Endothelial cell of umbilical vein (primary cell): Measurements from ENCODE around the gene EYS.

ENCODE experiments used
- CTCF ChIP-seq, 2 donors: IDR thresholded peaks; 1 replicate in 1 of 2; 2 replicates in 1 of 2; pipeline ENCODE4 v1.5.1; 2011; ENCODE audit warnings: low read length in 2 of 2, mild to moderate bottlenecking in 2 of 2, moderate library complexity in 2 of 2, control low read depth in 1 of 2, inconsistent platforms in 1 of 2, low read depth in 1 of 2; ENCODE audit not compliant: insufficient read depth in 1 of 2; ENCODE audit errors: extremely low read depth in 1 of 2
- EZH2 ChIP-seq: IDR thresholded peaks from 2 replicates; pipeline ENCODE4 v1.6.1; 2012; ENCODE audit warnings: borderline replicate concordance, low read depth, mild to moderate bottlenecking, moderate library complexity, low read length, inconsistent platforms; ENCODE audit not compliant: severe bottlenecking
- FOS ChIP-seq: IDR thresholded peaks from 2 replicates; pipeline ENCODE4 v1.6.1; 2011; ENCODE audit warnings: mild to moderate bottlenecking, low read length, moderate library complexity, borderline replicate concordance; ENCODE audit not compliant: insufficient read depth
- GATA2 ChIP-seq: IDR thresholded peaks from 2 replicates; pipeline ENCODE4 v1.7.0; 2011; ENCODE audit warnings: low read depth, mild to moderate bottlenecking, moderate library complexity, mixed read lengths, low read length; ENCODE audit not compliant: insufficient read length, insufficient read depth
- MAX ChIP-seq: IDR thresholded peaks from 2 replicates; pipeline ENCODE4 v1.6.1; 2011; ENCODE audit not compliant: insufficient read depth, insufficient read length
- MYC ChIP-seq: IDR thresholded peaks from one replicate; pipeline ENCODE4 v1.6.1; 2011; ENCODE audit warnings: mild to moderate bottlenecking, low read depth, low read length
- POLR2A ChIP-seq: IDR thresholded peaks from 2 replicates; pipeline ENCODE4 v1.6.1; 2012; ENCODE audit warnings: low read depth, mild to moderate bottlenecking, control low read depth, low read length
- POLR2AphosphoS5 ChIP-seq: IDR thresholded peaks from 2 replicates; pipeline ENCODE4 v1.6.1; 2012; ENCODE audit warnings: low read depth, mild to moderate bottlenecking, control low read depth, low read length, moderate library complexity; ENCODE audit not compliant: insufficient read depth

GRCh38 chr6:65248101-65248610, 458.9 kb downstream of the EYS start:
- TF ChIP-seq MAX (no peak), CTCF (IDR thresholded peaks at IDR 0.05; ENCODE audit: extremely low read depth in 1 of 2, insufficient read depth in 1 of 2, low read depth in 1 of 2, low read length in 2 of 2) (no peak), POLR2AphosphoS5 (no peak), EZH2 (no peak), POLR2A (no peak), FOS (no peak), MYC (no peak), GATA2 (no peak)
